A673 (cell line): Measurements from ENCODE around the gene SND1. TPM values are rescaled to one million over a fixed set of nuclear protein-coding genes. Genes with fewer than 3 reads are reported as not detected.

Experiments used
- BruUV-seq: library from RNA; stranded (reverse); fragments of 400-500 nt; replicated peaks from 2 replicates; lab custom pipeline; 2021; lab: Mats Ljungman, UMichigan
- CTCF ChIA-PET: fragments of 300-600 bp; sonication (Branson Sonifier 250); formaldehyde crosslinking; loops from one replicate; lab custom pipeline; 2022; ENCODE audit warnings: antibody characterized with exemption; lab: Charles Lee
- POLR2A ChIA-PET: fragments of 300-600 bp; sonication (Branson Sonifier 250); formaldehyde crosslinking; loops from one replicate; lab custom pipeline; 2022; ENCODE audit warnings: antibody characterized with exemption; ENCODE audit not compliant: low non-redundant PET; lab: Charles Lee
- DNase-seq: peaks from one replicate; pipeline ENCODE4 v3.0.0-alpha.2; 2015; ENCODE audit warnings: low spot score
- H3K27ac ChIP-seq: fragments of 200-600 bp; sonication (generic); 2 replicates; pipeline ENCODE4 v1.5.1; 2016; ENCODE audit warnings: mixed run types, low read depth, mild to moderate bottlenecking, mixed read lengths, antibody characterized with exemption, low read length; ENCODE audit not compliant: poor library complexity, severe bottlenecking
- H3K27me3 ChIP-seq: fragments of 200-600 bp; sonication (generic); replicated peaks from 2 replicates; pipeline ENCODE4 v1.6.1; 2017; ENCODE audit warnings: mixed run types, low read depth, mild to moderate bottlenecking, mixed read lengths, antibody characterized with exemption, low read length; ENCODE audit not compliant: insufficient read depth, poor library complexity
- H3K36me3 ChIP-seq: fragments of 200-600 bp; sonication (generic); 2 replicates; pipeline ENCODE4 v1.6.1; 2016; ENCODE audit warnings: mixed run types, mild to moderate bottlenecking, mixed read lengths, antibody characterized with exemption, low read length; ENCODE audit not compliant: insufficient read depth, poor library complexity, severe bottlenecking
- H3K4me1 ChIP-seq: fragments of 200-600 bp; sonication (generic); 2 replicates; pipeline ENCODE4 v1.6.1; 2017; ENCODE audit warnings: mixed run types, mild to moderate bottlenecking, mixed read lengths, antibody characterized with exemption, low read length; ENCODE audit not compliant: insufficient read depth, poor library complexity, severe bottlenecking
- H3K4me3 ChIP-seq: fragments of 200-600 bp; sonication (generic); 2 replicates; pipeline ENCODE4 v1.5.1; 2016; ENCODE audit warnings: low read depth, mixed run types, mild to moderate bottlenecking, mixed read lengths, low read length; ENCODE audit not compliant: poor library complexity, severe bottlenecking
- H3K9me3 ChIP-seq: fragments of 200-600 bp; sonication (generic); 2 replicates; pipeline ENCODE4 v1.6.1; 2016; ENCODE audit warnings: mixed run types, low read depth, mild to moderate bottlenecking, mixed read lengths, antibody characterized with exemption, low read length; ENCODE audit not compliant: poor library complexity, severe bottlenecking
- CTCF ChIP-seq: fragments of 300-800, 200-600 bp; sonication (generic); conservative IDR thresholded peaks from 2 replicates; pipeline ENCODE4 v1.5.1; 2017; ENCODE audit warnings: low read depth, mild to moderate bottlenecking, antibody characterized with exemption, low read length, moderate library complexity, mixed read lengths
- EZH2 ChIP-seq: fragments of 200-600 bp; sonication (generic); IDR thresholded peaks from 2 replicates; pipeline ENCODE4 v1.6.1; 2017; ENCODE audit warnings: borderline replicate concordance, low read depth, mild to moderate bottlenecking, mixed read lengths, antibody characterized with exemption, low read length; ENCODE audit not compliant: poor library complexity, severe bottlenecking
- intact Hi-C: fragments of 100-400 bp; cut with micrococcal nuclease; formaldehyde crosslinking; loops from one replicate; pipeline ENCODE4 v1.10.0; 2022; ENCODE audit not compliant: unreplicated experiment
- total RNA-seq: library from RNA; stranded (reverse); gene quantifications from 2 replicates; pipeline ENCODE4 v1.2.3, GENCODE V29; 2021

The SND1 gene
- total RNA-seq, 1 experiment from 2014 or later: 177 TPM

GRCh38 chr7:128132426-128133069 is 480.6 kb downstream of the SND1 start:
- ChIA-PET POLR2A (no interaction called here), CTCF (interaction anchor here (0.7 kb wide), 1 partner anchor 860 kb away, joined by 5 read pairs; no protein-coding TSS in a partner anchor)
- BruUV-seq: no TSS peak
- DNase-seq: no peak
- Histone ChIP-seq H3K4me1 (peaks cover 7% of the 10 kb centered on the region), H3K36me3 (no peaks in the 10 kb centered on the region), H3K4me3 (no peak overlapping the region), H3K9me3 (no peaks in the 10 kb centered on the region), H3K27ac (no peak overlapping the region), H3K27me3 (peaks cover 46% of the 10 kb centered on the region)
- intact Hi-C loops: no loop called here
- TF ChIP-seq CTCF: no peak
- TF ChIP-seq EZH2: no peak

- ChIA-PET POLR2A (no interaction called here), CTCF (interaction anchor here (0.6 to 2.6 kb wide), 5 partner anchors 12 to 187 kb away, joined by 3 to 30 read pairs (median 4); no protein-coding TSS in a partner anchor)
- Histone ChIP-seq H3K4me1 (peaks cover 7% of the 10 kb centered on the region), H3K4me3 (peak overlapping the region; percentile 64), H3K9me3 (no peaks in the 10 kb centered on the region), H3K27me3 (peaks cover 46% of the 10 kb centered on the region), H3K27ac (no peak overlapping the region), H3K36me3 (no peaks in the 10 kb centered on the region)
- intact Hi-C loops: loop anchor here (2.0 kb wide), 1 partner anchor 74 kb away; no protein-coding TSS in a partner anchor
- peak; percentile 17 for DNase-seq
- no peak for TF ChIP-seq CTCF
- no peak for TF ChIP-seq EZH2
- BruUV-seq: no TSS peak
Observed at GRCh38 chr7:128135159-128135514, 483.1 kb downstream of the SND1 start.

GRCh38 chr7:128135515-128136214 is 483.7 kb downstream of the SND1 start:
- no TSS peak for BruUV-seq
- Histone ChIP-seq H3K9me3 (no peaks in the 10 kb centered on the region), H3K27ac (peak overlapping the region; percentile 55), H3K27me3 (peaks cover 43% of the 10 kb centered on the region), H3K36me3 (no peaks in the 10 kb centered on the region), H3K4me1 (peaks cover 7% of the 10 kb centered on the region), H3K4me3 (peak overlapping the region; percentile 64)
- peak; percentile 79 for DNase-seq
- ChIA-PET CTCF (interaction anchor here (0.6 to 2.6 kb wide), 6 partner anchors 11 to 667 kb away, joined by 3 to 30 read pairs (median 4); no protein-coding TSS in a partner anchor), POLR2A (interaction anchor here (0.7 kb wide), 1 partner anchor 26 kb away, joined by 7 read pairs; no protein-coding TSS in a partner anchor)
- TF ChIP-seq EZH2 (no peak), CTCF (peak; percentile 70)
- intact Hi-C loops: loop anchor here (2.0 kb wide), 1 partner anchor 73 kb away; no protein-coding TSS in a partner anchor
